GM08714 (cell line): ENCODE results near the gene MIA3.
"Not testable (repeated sequence)": the region's sequence is repeated elsewhere in the genome, so short reads cannot be mapped to it uniquely, and the experiment has no call there.

Experiments
- H3K4me3 ChIP-seq: fragments of 200-500 bp; sonication (Bioruptor generic); 2 replicates; pipeline ENCODE4 v1.5.1; 2014; ENCODE audit warnings: mild to moderate bottlenecking, low read length, inconsistent platforms
- ZNF274 ChIP-seq: IDR thresholded peaks from 2 replicates; pipeline ENCODE4 v1.6.1; 2012; ENCODE audit warnings: mild to moderate bottlenecking, low read depth, low read length

The MIA3 gene

GRCh38 chr1:222641269-222641948 lies 23.5 kb downstream of the MIA3 start:
- no peak overlapping the region for H3K4me3 ChIP-seq
- TF ChIP-seq ZNF274: no peak

- TF ChIP-seq ZNF274: no peak
- no peak overlapping the region for H3K4me3 ChIP-seq
Measured at GRCh38 chr1:222642468-222642867, 24.6 kb downstream of the MIA3 start.

- no peak for TF ChIP-seq ZNF274
- peak overlapping the region; percentile 85 for H3K4me3 ChIP-seq
Measured at GRCh38 chr1:222643606-222643937, 25.7 kb downstream of the MIA3 start.

GRCh38 chr1:222643938-222644635 lies 26.2 kb downstream of the MIA3 start:
- no peak for TF ChIP-seq ZNF274
- H3K4me3 ChIP-seq: peak overlapping the region; percentile 85

- peak overlapping the region; percentile 85 for H3K4me3 ChIP-seq
- TF ChIP-seq ZNF274: no peak
Measured at GRCh38 chr1:222644636-222644980, 26.7 kb downstream of the MIA3 start.

- H3K4me3 ChIP-seq: no peak overlapping the region
Measured at GRCh38 chr1:222652676-222653075, 34.8 kb downstream of the MIA3 start.

GRCh38 chr1:222653178-222653827 lies 35.4 kb downstream of the MIA3 start:
- no peak overlapping the region for H3K4me3 ChIP-seq
- no peak for TF ChIP-seq ZNF274

More at GRCh38 chr1:222652676-222653075, 34.8 kb downstream of the MIA3 start:
- TF ChIP-seq ZNF274: no peak

- no peak overlapping the region for H3K4me3 ChIP-seq
- no peak for TF ChIP-seq ZNF274
Measured at GRCh38 chr1:222654849-222655248, 37.0 kb downstream of the MIA3 start.

GRCh38 chr1:222656391-222657155 lies 38.7 kb downstream of the MIA3 start:
- TF ChIP-seq ZNF274: no peak
- no peak overlapping the region for H3K4me3 ChIP-seq

- TF ChIP-seq ZNF274: no peak
- H3K4me3 ChIP-seq: no peak overlapping the region
Measured at GRCh38 chr1:222657899-222658298, 40.0 kb downstream of the MIA3 start.

- no peak for TF ChIP-seq ZNF274
- H3K4me3 ChIP-seq: no peak overlapping the region
Measured at GRCh38 chr1:222663431-222663934, 45.6 kb downstream of the MIA3 start.

GRCh38 chr1:222665964-222666363 lies 48.1 kb downstream of the MIA3 start:
- TF ChIP-seq ZNF274: no peak
- H3K4me3 ChIP-seq: no peak overlapping the region

GRCh38 chr1:222668184-222668583 lies 50.3 kb downstream of the MIA3 start:
- not testable (repeated sequence) for H3K4me3 ChIP-seq

GRCh38 chr1:222669107-222669506 lies 51.2 kb downstream of the MIA3 start:
- H3K4me3 ChIP-seq: not testable (repeated sequence)

- H3K4me3 ChIP-seq: no peak overlapping the region
- no peak for TF ChIP-seq ZNF274
Measured at GRCh38 chr1:222670110-222670509, 52.2 kb downstream of the MIA3 start.
